Neutrophil (primary cell): ENCODE results near the gene NPTN.

Source experiments
- H3K27ac ChIP-seq: fragments of 200-600 bp; sonication (generic); 2 replicates; pipeline ENCODE4 v1.5.1; 2016; ENCODE audit warnings: mild to moderate bottlenecking, moderate library complexity
- H3K27me3 ChIP-seq: fragments of 200-600 bp; sonication (generic); 2 replicates; pipeline ENCODE4 v1.6.0; 2016; ENCODE audit warnings: mild to moderate bottlenecking
- H3K36me3 ChIP-seq: fragments of 200-600 bp; sonication (generic); 2 replicates; pipeline ENCODE4 v1.5.1; 2017
- H3K4me1 ChIP-seq, 2 experiments: fragments of 200-600 bp in 1 of 2; sonication (generic) in 1 of 2; 1 replicate in 1 of 2; 2 replicates in 1 of 2; pipeline versions ENCODE4 v1.5.1 to v1.6.1; 2013 to 2016; ENCODE audit warnings: low read depth in 1 of 2, low read length in 1 of 2, mild to moderate bottlenecking in 1 of 2, moderate library complexity in 1 of 2; ENCODE audit not compliant: control insufficient read depth in 1 of 2, insufficient read depth in 1 of 2
- H3K4me3 ChIP-seq, 2 experiments: fragments of 200-600 bp in 1 of 2; sonication (generic) in 1 of 2; 1 replicate in 1 of 2; 2 replicates in 1 of 2; pipeline ENCODE4 v1.5.1; 2013 to 2016; ENCODE audit warnings: low read depth in 1 of 2, low read length in 1 of 2, mild to moderate bottlenecking in 1 of 2, moderate library complexity in 1 of 2
- H3K9me3 ChIP-seq: fragments of 200-600 bp; sonication (generic); 2 replicates; pipeline ENCODE4 v1.5.1; 2016
- CTCF ChIP-seq: fragments of 200-600 bp; sonication (generic); IDR thresholded peaks from 2 replicates; pipeline ENCODE4 v1.5.1; 2016; ENCODE audit warnings: antibody characterized with exemption

Gene NPTN

DNA sequence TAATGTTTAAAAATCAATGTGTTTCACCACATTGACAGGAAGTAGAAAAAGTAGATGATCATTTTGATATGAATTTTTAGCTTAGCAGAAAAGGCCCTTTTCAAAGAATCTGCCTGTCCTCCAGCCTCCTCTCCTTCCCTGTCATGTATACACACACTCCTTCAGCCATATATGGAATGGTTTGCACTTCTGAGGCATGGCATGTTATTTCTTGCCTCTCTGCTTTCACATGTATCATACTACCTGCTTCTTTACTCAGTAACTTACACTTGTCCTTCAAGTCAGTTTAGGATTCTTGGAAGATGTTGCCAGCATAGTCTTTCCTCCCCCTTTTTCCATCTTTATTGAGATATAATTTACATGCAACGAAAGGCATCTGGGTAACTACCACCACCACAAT lies 111.2 kb downstream of the NPTN start:
- no peaks in the 10 kb centered on the region for H3K4me1 ChIP-seq
- H3K27ac ChIP-seq: no peak overlapping the region
- no peak for TF ChIP-seq CTCF
- peaks cover 47% of the 10 kb centered on the region for H3K27me3 ChIP-seq
- H3K36me3 ChIP-seq: no peaks in the 10 kb centered on the region
- H3K9me3 ChIP-seq: no peaks in the 10 kb centered on the region
- no peak overlapping the region for H3K4me3 ChIP-seq

- H3K27ac ChIP-seq: no peak overlapping the region
Measured at GRCh38 chr15:73518876-73519733, 114.1 kb downstream of the NPTN start.

DNA sequence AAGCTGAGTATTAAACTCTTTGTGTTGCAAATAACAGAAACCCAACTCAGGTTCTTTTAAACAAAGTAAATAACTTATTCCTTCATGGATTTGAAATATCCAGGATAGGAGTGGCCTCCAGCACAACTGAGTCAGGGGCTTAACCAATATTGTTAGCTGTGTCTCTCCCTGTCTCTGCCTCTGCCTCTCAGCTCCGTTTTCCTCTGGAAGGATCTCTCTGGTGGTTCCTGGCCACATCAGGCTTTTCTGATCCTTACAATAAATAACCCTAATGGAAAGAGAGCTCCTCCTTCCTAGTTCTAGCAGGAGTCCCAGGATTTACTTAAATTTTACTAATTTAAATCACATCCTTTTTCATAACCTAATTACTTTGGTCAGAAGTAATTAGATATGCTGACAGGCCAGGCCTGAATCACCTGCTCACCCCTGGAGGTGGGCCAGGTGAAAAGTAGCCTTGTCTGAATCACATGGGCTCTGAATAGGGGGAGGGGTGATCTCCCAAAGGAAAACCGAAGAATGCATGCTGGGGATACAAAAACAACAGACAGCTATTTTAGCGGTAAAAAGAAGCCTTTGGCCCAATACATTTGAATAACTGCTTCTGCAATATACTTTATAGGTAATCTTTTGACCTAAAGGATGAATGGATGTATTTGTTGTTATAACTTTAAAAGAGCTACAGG lies 114.9 kb downstream of the NPTN start:
- H3K4me1 ChIP-seq: no peaks in the 10 kb centered on the region
- H3K36me3 ChIP-seq: no peaks in the 10 kb centered on the region
- H3K27me3 ChIP-seq: peaks cover 20% of the 10 kb centered on the region
- no peak for TF ChIP-seq CTCF
- H3K9me3 ChIP-seq: no peaks in the 10 kb centered on the region
- H3K27ac ChIP-seq: no peak overlapping the region
- no peak overlapping the region for H3K4me3 ChIP-seq

More at GRCh38 chr15:73518876-73519733, 114.1 kb downstream of the NPTN start:
- no peaks in the 10 kb centered on the region for H3K9me3 ChIP-seq
- no peak overlapping the region for H3K4me3 ChIP-seq
- H3K4me1 ChIP-seq: no peaks in the 10 kb centered on the region
- peaks cover 20% of the 10 kb centered on the region for H3K27me3 ChIP-seq
- no peak for TF ChIP-seq CTCF
- no peaks in the 10 kb centered on the region for H3K36me3 ChIP-seq

GRCh38 chr15:73517566-73517965 lies 115.6 kb downstream of the NPTN start:
- H3K27ac ChIP-seq: no peak overlapping the region
- TF ChIP-seq CTCF: no peak

GRCh38 chr15:73515527-73515926 lies 117.7 kb downstream of the NPTN start:
- Histone ChIP-seq H3K27me3 (peaks cover 4% of the 10 kb centered on the region), H3K9me3 (no peaks in the 10 kb centered on the region), H3K4me1 (no peaks in the 10 kb centered on the region), H3K4me3 (no peak overlapping the region), H3K27ac (no peak overlapping the region), H3K36me3 (no peaks in the 10 kb centered on the region)
- no peak for TF ChIP-seq CTCF

More at GRCh38 chr15:73517566-73517965, 115.6 kb downstream of the NPTN start:
- Histone ChIP-seq H3K9me3 (no peaks in the 10 kb centered on the region), H3K4me1 (no peaks in the 10 kb centered on the region), H3K27me3 (peaks cover 17% of the 10 kb centered on the region), H3K4me3 (no peak overlapping the region), H3K36me3 (no peaks in the 10 kb centered on the region)
